HEK293 (cell line): Measurements from ENCODE around the gene PCDH9.

Experiments
- ATF2 ChIP-seq: fragments of 450-650 bp; formaldehyde crosslinking; IDR thresholded peaks from 2 replicates; pipeline ENCODE4 v1.5.1; 2016; ENCODE audit warnings: missing biosample characterization, missing genetic modification characterization, low read depth
- CTCF ChIP-seq: fragments of 450-650 bp; formaldehyde crosslinking; IDR thresholded peaks from 2 replicates; pipeline ENCODE4 v1.5.1; 2016; ENCODE audit warnings: missing biosample characterization, missing genetic modification characterization
- GFI1B ChIP-seq: fragments of 450-650 bp; formaldehyde crosslinking; IDR thresholded peaks from 2 replicates; pipeline ENCODE4 v1.5.1; 2016; ENCODE audit warnings: missing biosample characterization, missing genetic modification characterization
- KLF16 ChIP-seq: fragments of 450-650 bp; formaldehyde crosslinking; IDR thresholded peaks from 2 replicates; pipeline ENCODE4 v1.5.1; 2017; ENCODE audit warnings: missing biosample characterization, missing genetic modification characterization
- TRIM28 ChIP-seq: IDR thresholded peaks from 2 replicates; pipeline ENCODE4 v1.6.1; 2011; ENCODE audit warnings: low read length, control low read depth, borderline replicate concordance
- TSHZ1 ChIP-seq: fragments of 450-650 bp; formaldehyde crosslinking; IDR thresholded peaks from 2 replicates; pipeline ENCODE4 v1.5.1; 2016; ENCODE audit warnings: missing biosample characterization, missing genetic modification characterization, borderline replicate concordance
- ZBTB11 ChIP-seq: fragments of 450-650 bp; formaldehyde crosslinking; conservative IDR thresholded peaks from 2 replicates; pipeline ENCODE4 v1.5.1; 2016; ENCODE audit warnings: low read depth, missing biosample characterization, missing genetic modification characterization
- ZBTB44 ChIP-seq: fragments of 450-650 bp; IDR thresholded peaks from 2 replicates; pipeline ENCODE4 v1.5.1; 2018; ENCODE audit warnings: missing biosample characterization, mild to moderate bottlenecking, missing genetic modification characterization
- ZNF175 ChIP-seq: fragments of 450-650 bp; formaldehyde crosslinking; IDR thresholded peaks from 2 replicates; pipeline ENCODE4 v1.5.1; 2016; ENCODE audit warnings: missing biosample characterization, missing genetic modification characterization
- ZNF223 ChIP-seq: fragments of 450-650 bp; formaldehyde crosslinking; IDR thresholded peaks from 2 replicates; pipeline ENCODE4 v1.5.1; 2016; ENCODE audit warnings: missing biosample characterization, missing genetic modification characterization
- ZNF274 ChIP-seq, 2 experiments: fragments of 200-500 bp in 1 of 2; fragments of 450-650 bp in 1 of 2; sonication (Bioruptor generic) in 1 of 2; formaldehyde crosslinking in 1 of 2; IDR thresholded peaks; 2 replicates each; pipeline versions ENCODE4 v1.5.1 to v1.6.1; 2014 to 2016; ENCODE audit warnings: borderline replicate concordance in 1 of 2, inconsistent platforms in 1 of 2, low read length in 1 of 2, missing biosample characterization in 1 of 2, missing genetic modification characterization in 1 of 2
- ZNF548 ChIP-seq: fragments of 450-650 bp; formaldehyde crosslinking; IDR thresholded peaks from 2 replicates; pipeline ENCODE4 v1.5.1; 2016; ENCODE audit warnings: missing biosample characterization, missing genetic modification characterization
- ZNF692 ChIP-seq: fragments of 450-650 bp; formaldehyde crosslinking; IDR thresholded peaks from 2 replicates; pipeline ENCODE4 v1.5.1; 2016; ENCODE audit warnings: missing biosample characterization, missing genetic modification characterization
- ZSCAN30 ChIP-seq: fragments of 450-650 bp; IDR thresholded peaks from 2 replicates; pipeline ENCODE4 v1.5.1; 2018; ENCODE audit warnings: missing biosample characterization, mild to moderate bottlenecking, missing genetic modification characterization, moderate library complexity

GRCh38 chr13:67139551-67139950 lies 90.6 kb downstream of the PCDH9 start:
- no peak for TF ChIP-seq ZSCAN30 (tag by site-specific recombination)
- TF ChIP-seq TSHZ1 (tag by site-specific recombination): no peak
- no peak for TF ChIP-seq CTCF (tag by site-specific recombination)
- no peak for TF ChIP-seq KLF16 (tag by site-specific recombination)
- TF ChIP-seq ZNF175 (tag by site-specific recombination): no peak
- TF ChIP-seq ZBTB11 (tag by site-specific recombination): no peak
- no peak for TF ChIP-seq ZNF274 (IDR thresholded peaks at IDR 0.05; ENCODE audit: low read length)
- TF ChIP-seq ZNF274 (tag by site-specific recombination; IDR thresholded peaks at IDR 0.05; ENCODE audit: borderline replicate concordance): no peak
- no peak for TF ChIP-seq ZNF223 (tag by site-specific recombination)
- no peak for TF ChIP-seq ZNF692 (tag by site-specific recombination)
- TF ChIP-seq ZNF548 (tag by site-specific recombination): no peak
- no peak for TF ChIP-seq GFI1B (tag by site-specific recombination)
- no peak for TF ChIP-seq TRIM28
- no peak for TF ChIP-seq ATF2 (tag by site-specific recombination)
- TF ChIP-seq ZBTB44 (tag by site-specific recombination): no peak
